Nephron progenitor cell (in vitro differentiated cells): ENCODE data around the gene NKX2-8.
"Not testable (repeated sequence)": the region's sequence is repeated elsewhere in the genome, so short reads cannot be mapped to it uniquely, and the experiment has no call there.

ENCODE experiments used
- DNase-seq: peaks from one replicate; pipeline ENCODE4 v3.0.0; 2021
- H3K27ac Mint-ChIP-seq: 2 replicates; pipeline ENCODE4 v1.8.0; 2021; ENCODE audit warnings: mild to moderate bottlenecking, moderate library complexity, mixed read lengths
- H3K27me3 Mint-ChIP-seq: 2 replicates; pipeline ENCODE4 v1.8.0; 2021; ENCODE audit warnings: mild to moderate bottlenecking, low read depth, mixed read lengths; ENCODE audit not compliant: poor library complexity
- H3K36me3 Mint-ChIP-seq: 2 replicates; pipeline ENCODE4 v1.8.0; 2021; ENCODE audit warnings: low read depth, mixed read lengths
- H3K4me1 Mint-ChIP-seq: 2 replicates; pipeline ENCODE4 v1.8.0; 2021; ENCODE audit warnings: mixed read lengths
- H3K4me3 Mint-ChIP-seq: 2 replicates; pipeline ENCODE4 v1.8.0; 2021; ENCODE audit warnings: mild to moderate bottlenecking, moderate library complexity, mixed read lengths
- H3K9me3 Mint-ChIP-seq: 2 replicates; pipeline ENCODE4 v1.8.0; 2021; ENCODE audit warnings: mild to moderate bottlenecking, moderate library complexity, mixed read lengths
- TF ChIP-seq, protein P1 (sequence below): fragments of 200-600 bp; sonication (generic); IDR thresholded peaks from 2 replicates; pipeline ENCODE4 v1.5.0; 2021; ENCODE audit warnings: antibody characterized with exemption

NKX2-8 gene

DNA sequence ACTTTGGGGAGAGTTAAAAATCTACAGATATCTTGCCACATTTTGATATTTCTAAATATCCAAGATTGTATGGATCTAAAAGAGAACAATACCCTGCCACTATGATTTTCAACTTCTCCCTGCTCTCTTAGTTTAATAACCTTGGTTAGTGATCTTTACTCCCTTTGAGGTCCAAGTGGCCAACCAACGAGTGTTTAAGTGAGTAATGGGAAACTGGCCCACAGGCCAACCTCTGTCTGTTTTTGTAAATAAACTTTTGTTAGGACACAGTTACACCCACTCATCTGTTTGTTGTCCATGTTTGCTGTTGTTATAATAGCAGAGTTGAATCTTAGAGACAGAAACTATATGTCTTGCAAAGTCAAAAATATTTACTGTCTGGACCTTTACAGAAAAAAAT, 31.5 kb downstream of the NKX2-8 start:
- Mint-ChIP-seq H3K4me3 (no peak overlapping the region), H3K36me3 (no peaks in the 10 kb centered on the region), H3K9me3 (no peaks in the 10 kb centered on the region), H3K27ac (no peak overlapping the region), H3K27me3 (peaks cover 45% of the 10 kb centered on the region), H3K4me1 (no peaks in the 10 kb centered on the region)
- TF ChIP-seq, protein P1, sequence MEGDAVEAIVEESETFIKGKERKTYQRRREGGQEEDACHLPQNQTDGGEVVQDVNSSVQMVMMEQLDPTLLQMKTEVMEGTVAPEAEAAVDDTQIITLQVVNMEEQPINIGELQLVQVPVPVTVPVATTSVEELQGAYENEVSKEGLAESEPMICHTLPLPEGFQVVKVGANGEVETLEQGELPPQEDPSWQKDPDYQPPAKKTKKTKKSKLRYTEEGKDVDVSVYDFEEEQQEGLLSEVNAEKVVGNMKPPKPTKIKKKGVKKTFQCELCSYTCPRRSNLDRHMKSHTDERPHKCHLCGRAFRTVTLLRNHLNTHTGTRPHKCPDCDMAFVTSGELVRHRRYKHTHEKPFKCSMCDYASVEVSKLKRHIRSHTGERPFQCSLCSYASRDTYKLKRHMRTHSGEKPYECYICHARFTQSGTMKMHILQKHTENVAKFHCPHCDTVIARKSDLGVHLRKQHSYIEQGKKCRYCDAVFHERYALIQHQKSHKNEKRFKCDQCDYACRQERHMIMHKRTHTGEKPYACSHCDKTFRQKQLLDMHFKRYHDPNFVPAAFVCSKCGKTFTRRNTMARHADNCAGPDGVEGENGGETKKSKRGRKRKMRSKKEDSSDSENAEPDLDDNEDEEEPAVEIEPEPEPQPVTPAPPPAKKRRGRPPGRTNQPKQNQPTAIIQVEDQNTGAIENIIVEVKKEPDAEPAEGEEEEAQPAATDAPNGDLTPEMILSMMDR, result no peak
- no peak for DNase-seq

DNA sequence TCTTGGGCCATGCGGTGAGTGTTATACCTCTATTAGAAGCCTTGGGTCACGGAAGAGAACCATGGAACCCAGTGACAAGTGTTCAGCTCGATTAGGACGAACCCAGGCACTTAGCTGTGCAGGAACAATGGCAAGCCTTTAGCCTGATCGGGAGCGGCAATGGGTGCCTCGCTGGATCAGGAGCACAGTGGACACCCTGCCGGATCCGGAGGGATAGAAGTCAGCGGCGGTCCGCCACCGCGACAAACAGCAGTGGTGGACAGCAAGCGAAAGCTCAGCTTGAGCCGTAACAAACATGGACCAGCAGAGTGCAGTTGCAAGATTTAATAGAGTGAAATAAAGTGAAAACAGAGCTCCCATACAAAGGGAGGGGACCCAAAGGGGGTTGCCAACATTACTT, 38.1 kb downstream of the NKX2-8 start:
- not testable (repeated sequence) for H3K4me3 Mint-ChIP-seq, H3K4me1 Mint-ChIP-seq, H3K27ac Mint-ChIP-seq, DNase-seq, H3K36me3 Mint-ChIP-seq
- peaks cover 12% of the 10 kb centered on the region for H3K9me3 Mint-ChIP-seq
- H3K27me3 Mint-ChIP-seq, result peaks cover 49% of the 10 kb centered on the region

DNA sequence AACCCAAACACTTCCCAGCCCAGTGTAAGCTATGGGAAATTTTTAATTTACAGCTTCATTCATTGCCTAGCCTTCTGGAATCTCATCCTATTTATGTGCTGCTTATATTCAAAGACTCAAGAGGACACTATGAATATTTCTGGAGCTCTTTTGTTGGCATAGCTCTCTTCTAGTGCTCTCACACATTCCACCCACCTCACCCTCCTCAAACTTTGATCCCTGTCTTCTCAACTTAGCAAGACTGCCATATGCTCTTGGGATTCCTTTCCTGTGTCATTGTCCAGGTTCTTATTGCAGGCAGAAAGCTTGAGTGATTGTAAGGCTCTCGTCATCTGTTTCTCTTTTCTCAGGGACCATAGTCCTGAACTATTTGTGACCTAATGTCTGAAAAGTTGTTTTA, 44.4 kb downstream of the NKX2-8 start:
- TF ChIP-seq, protein P1, result no peak
- Mint-ChIP-seq H3K27me3 (peaks cover 77% of the 10 kb centered on the region), H3K36me3 (peaks cover 10% of the 10 kb centered on the region)

More for the DNA sequence above, 44.4 kb downstream of the NKX2-8 start:
- no peaks in the 10 kb centered on the region for H3K4me1 Mint-ChIP-seq
- no peak for DNase-seq
- H3K4me3 Mint-ChIP-seq, result no peak overlapping the region
- no peak overlapping the region for H3K27ac Mint-ChIP-seq
- peaks cover 24% of the 10 kb centered on the region for H3K9me3 Mint-ChIP-seq
